Upper lobe of left lung (tissue), 4 donors: Measurements from ENCODE around the gene NDUFA6.

Experiments used
- EP300 ChIP-seq, 4 donors: sonication (generic); formaldehyde crosslinking; IDR thresholded peaks; one replicate each; pipeline ENCODE4 v1.5.1; 2017; ENCODE audit warnings: antibody characterized with exemption in 4 of 4, control low read depth in 2 of 4
- POLR2A ChIP-seq, 4 donors: fragments of 450-650 bp; IDR thresholded peaks; one replicate each; pipeline ENCODE4 v1.5.1; 2016 to 2017; ENCODE audit warnings: antibody characterized with exemption in 4 of 4, mild to moderate bottlenecking in 2 of 4
- POLR2AphosphoS5 ChIP-seq, 2 donors: sonication (generic); formaldehyde crosslinking; IDR thresholded peaks; one replicate each; pipeline ENCODE4 v1.5.1; 2017; ENCODE audit warnings: antibody characterized with exemption in 2 of 2
- TF ChIP-seq, protein P1 (sequence below), 6 experiments: fragments of 450-650 bp in 4 of 6; fragments of 200-600 bp in 2 of 6; sonication (generic) in 2 of 6; IDR thresholded peaks; one replicate each; pipeline ENCODE4 v1.5.1; 2016 to 2019; ENCODE audit warnings: antibody characterized with exemption in 6 of 6

DNA sequence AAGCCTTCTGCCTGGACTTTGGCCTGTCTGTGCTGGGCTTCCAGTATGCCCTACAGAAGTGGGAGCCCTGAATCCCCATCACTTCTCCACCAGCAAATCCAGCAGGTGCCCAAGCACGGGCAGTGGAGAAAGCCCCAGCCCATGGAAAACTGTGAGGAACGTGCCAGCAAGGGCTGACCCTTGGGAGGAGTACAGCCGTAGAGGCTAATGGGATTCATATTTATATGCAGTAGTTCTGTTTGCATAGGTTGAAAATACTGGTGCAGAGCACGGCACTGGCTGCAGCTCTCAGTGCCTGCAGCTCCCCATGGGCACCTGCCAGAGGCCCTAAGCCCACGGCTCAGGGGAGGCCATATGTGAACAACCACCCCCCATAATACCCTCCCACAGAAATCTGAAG lies 30.1 kb downstream of the NDUFA6 start:
- TF ChIP-seq, protein P1, sequence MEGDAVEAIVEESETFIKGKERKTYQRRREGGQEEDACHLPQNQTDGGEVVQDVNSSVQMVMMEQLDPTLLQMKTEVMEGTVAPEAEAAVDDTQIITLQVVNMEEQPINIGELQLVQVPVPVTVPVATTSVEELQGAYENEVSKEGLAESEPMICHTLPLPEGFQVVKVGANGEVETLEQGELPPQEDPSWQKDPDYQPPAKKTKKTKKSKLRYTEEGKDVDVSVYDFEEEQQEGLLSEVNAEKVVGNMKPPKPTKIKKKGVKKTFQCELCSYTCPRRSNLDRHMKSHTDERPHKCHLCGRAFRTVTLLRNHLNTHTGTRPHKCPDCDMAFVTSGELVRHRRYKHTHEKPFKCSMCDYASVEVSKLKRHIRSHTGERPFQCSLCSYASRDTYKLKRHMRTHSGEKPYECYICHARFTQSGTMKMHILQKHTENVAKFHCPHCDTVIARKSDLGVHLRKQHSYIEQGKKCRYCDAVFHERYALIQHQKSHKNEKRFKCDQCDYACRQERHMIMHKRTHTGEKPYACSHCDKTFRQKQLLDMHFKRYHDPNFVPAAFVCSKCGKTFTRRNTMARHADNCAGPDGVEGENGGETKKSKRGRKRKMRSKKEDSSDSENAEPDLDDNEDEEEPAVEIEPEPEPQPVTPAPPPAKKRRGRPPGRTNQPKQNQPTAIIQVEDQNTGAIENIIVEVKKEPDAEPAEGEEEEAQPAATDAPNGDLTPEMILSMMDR (IDR thresholded peaks at IDR 0.05) = no peak
- no peak for TF ChIP-seq EP300 (IDR thresholded peaks at IDR 0.05)
- no peak for TF ChIP-seq POLR2A (IDR thresholded peaks at IDR 0.05)
- TF ChIP-seq POLR2AphosphoS5 (IDR thresholded peaks at IDR 0.05) = no peak
